H7 (cell line): ENCODE measurements around the gene USP33. TPM values are rescaled to one million over a fixed set of nuclear protein-coding genes. Genes with fewer than 3 reads are reported as not detected.
"Not testable (repeated sequence)": the region's sequence is repeated elsewhere in the genome, so short reads cannot be mapped to it uniquely, and the experiment has no call there.

Experiments used
- DNase-seq: peaks from one replicate; pipeline ENCODE4 v3.0.0; 2012
- H3K27me3 ChIP-seq: 2 replicates; pipeline ENCODE4 v1.6.0; 2011; ENCODE audit warnings: mild to moderate bottlenecking, low read length; ENCODE audit not compliant: control insufficient read depth, insufficient read depth
- H3K36me3 ChIP-seq: replicated peaks from 2 replicates; pipeline ENCODE4 v1.5.1; 2011; ENCODE audit warnings: low read length; ENCODE audit not compliant: control insufficient read depth, insufficient read depth
- H3K4me3 ChIP-seq: 2 replicates; pipeline ENCODE4 v1.5.1; 2011; ENCODE audit warnings: low read depth, mild to moderate bottlenecking, control low read depth, low read length, moderate library complexity; ENCODE audit not compliant: insufficient read depth
- total RNA-seq: library from RNA; depleted of rRNA; stranded (reverse); fragments of >200 nt; shearing (Covaris generic); gene quantifications from 2 replicates; pipeline ENCODE4 v1.2.3, GENCODE V29; 2014

The USP33 gene
- total RNA-seq, 1 experiment from 2014 or later = 86.4 TPM

- no peak for DNase-seq
- H3K4me3 ChIP-seq = no peak overlapping the region
- no peaks in the 10 kb centered on the region for H3K27me3 ChIP-seq
- H3K36me3 ChIP-seq = no peaks in the 10 kb centered on the region
Measured at GRCh38 chr1:77671836-77672235, 87.8 kb downstream of the USP33 start.

GRCh38 chr1:77670330-77670729, 89.3 kb downstream of the USP33 start:
- DNase-seq = no peak
- Histone ChIP-seq H3K4me3 (no peak overlapping the region), H3K27me3 (no peaks in the 10 kb centered on the region), H3K36me3 (no peaks in the 10 kb centered on the region)

- no peak for DNase-seq
- Histone ChIP-seq H3K27me3 (no peaks in the 10 kb centered on the region), H3K36me3 (no peaks in the 10 kb centered on the region), H3K4me3 (no peak overlapping the region)
Measured at GRCh38 chr1:77668924-77669449, 90.7 kb downstream of the USP33 start.

GRCh38 chr1:77664939-77665516, 94.6 kb downstream of the USP33 start:
- Histone ChIP-seq H3K27me3 (no peaks in the 10 kb centered on the region), H3K4me3 (no peak overlapping the region), H3K36me3 (no peaks in the 10 kb centered on the region)
- DNase-seq = no peak

GRCh38 chr1:77661696-77662095, 98.0 kb downstream of the USP33 start:
- Histone ChIP-seq H3K27me3 (no peaks in the 10 kb centered on the region), H3K36me3 (no peaks in the 10 kb centered on the region), H3K4me3 (no peak overlapping the region)
- DNase-seq = no peak

GRCh38 chr1:77659879-77660593, 99.6 kb downstream of the USP33 start:
- no peak overlapping the region for H3K4me3 ChIP-seq

GRCh38 chr1:77658271-77658670, 101.4 kb downstream of the USP33 start:
- H3K4me3 ChIP-seq = no peak overlapping the region
- no peak for DNase-seq
- H3K27me3 ChIP-seq = no peaks in the 10 kb centered on the region
- H3K36me3 ChIP-seq = no peaks in the 10 kb centered on the region

More at GRCh38 chr1:77659879-77660593, 99.6 kb downstream of the USP33 start:
- DNase-seq = no peak
- no peaks in the 10 kb centered on the region for H3K36me3 ChIP-seq
- H3K27me3 ChIP-seq = no peaks in the 10 kb centered on the region

GRCh38 chr1:77655431-77655974, 104.1 kb downstream of the USP33 start:
- Histone ChIP-seq H3K27me3 (no peaks in the 10 kb centered on the region), H3K4me3 (no peak overlapping the region), H3K36me3 (no peaks in the 10 kb centered on the region)
- no peak for DNase-seq

GRCh38 chr1:77652970-77653516, 106.6 kb downstream of the USP33 start:
- DNase-seq = no peak
- Histone ChIP-seq H3K27me3 (no peaks in the 10 kb centered on the region), H3K36me3 (no peaks in the 10 kb centered on the region), H3K4me3 (no peak overlapping the region)

- H3K27me3 ChIP-seq = no peaks in the 10 kb centered on the region
- DNase-seq = no peak
- no peak overlapping the region for H3K4me3 ChIP-seq
- H3K36me3 ChIP-seq = no peaks in the 10 kb centered on the region
Measured at GRCh38 chr1:77652268-77652667, 107.4 kb downstream of the USP33 start.

- Histone ChIP-seq H3K27me3 (no peaks in the 10 kb centered on the region), H3K4me3 (no peak overlapping the region), H3K36me3 (0 out of 2 replicates have a peak, but pooled peaks cover 1% of the 10 kb centered on the region)
- no peak for DNase-seq
Measured at GRCh38 chr1:77649127-77649526, 110.5 kb downstream of the USP33 start.

- H3K36me3 ChIP-seq, DNase-seq, H3K27me3 ChIP-seq, H3K4me3 ChIP-seq: not testable (repeated sequence)
Measured at GRCh38 chr1:77646224-77646623, 113.4 kb downstream of the USP33 start.
